Measurements from ENCODE around the gene QRICH1.

The QRICH1 gene

GRCh38 chr3:49093853-49094767, at the start of gene QRICH1:
Gene QRICH1, minus strand, starts transcription at chr3:49094071. Its CDS starts 17,054 bp downstream, at chr3:49077017.
- DNase-seq, result peak; percentile 98

- no peak for DNase-seq
Observed at GRCh38 chr3:49140080-49140479, 46.2 kb upstream of the QRICH1 start.

GRCh38 chr3:49135499-49135898, 41.6 kb upstream of the QRICH1 start:
- no peak for DNase-seq

GRCh38 chr3:49134471-49135265, 40.8 kb upstream of the QRICH1 start:
- no peak for DNase-seq

GRCh38 chr3:49133226-49133951, 39.5 kb upstream of the QRICH1 start:
- no peak for DNase-seq

GRCh38 chr3:49132437-49133225, 38.8 kb upstream of the QRICH1 start, which contains the start of gene LAMB2:
Gene LAMB2, minus strand, starts transcription at chr3:49133050. Its CDS starts 183 bp downstream, at chr3:49132867.
- DNase-seq, result no peak

- no peak for DNase-seq
Observed at GRCh38 chr3:49132073-49132436, 38.2 kb upstream of the QRICH1 start.

GRCh38 chr3:49131576-49131975, 37.7 kb upstream of the QRICH1 start:
- DNase-seq, result no peak

GRCh38 chr3:49131040-49131439, 37.2 kb upstream of the QRICH1 start:
- DNase-seq, result no peak

GRCh38 chr3:49124991-49125670, 31.3 kb upstream of the QRICH1 start:
- DNase-seq, result no peak

- no peak for DNase-seq
Observed at GRCh38 chr3:49124203-49124602, 30.3 kb upstream of the QRICH1 start.

GRCh38 chr3:49123687-49124086, 29.8 kb upstream of the QRICH1 start:
- no peak for DNase-seq

GRCh38 chr3:49122886-49123545, 29.1 kb upstream of the QRICH1 start:
- DNase-seq, result no peak

GRCh38 chr3:49122451-49122850, 28.6 kb upstream of the QRICH1 start:
- no peak for DNase-seq

- no peak for DNase-seq
Observed at GRCh38 chr3:49122022-49122421, 28.2 kb upstream of the QRICH1 start.

GRCh38 chr3:49121132-49121736, 27.4 kb upstream of the QRICH1 start:
- DNase-seq, result no peak

- peak; percentile 96 for DNase-seq
Observed at GRCh38 chr3:49120438-49121131, 26.7 kb upstream of the QRICH1 start, which contains the start of gene USP19. Gene USP19, minus strand, starts transcription at chr3:49120823. Its CDS starts 1,678 bp downstream, at chr3:49119145.

GRCh38 chr3:49120096-49120437, 26.2 kb upstream of the QRICH1 start:
- peak; percentile 17 for DNase-seq

GRCh38 chr3:49119439-49119838, 25.6 kb upstream of the QRICH1 start:
- DNase-seq, result no peak

GRCh38 chr3:49119036-49119435, 25.2 kb upstream of the QRICH1 start:
- DNase-seq, result no peak

Data from CD4-positive, alpha-beta T cell treated with Interleukin-17A for 1 hour (primary cell).